HEK293 (cell line): Measurements from ENCODE around the gene ZBTB18.

Source experiments
- GLI2 ChIP-seq: fragments of 450-650 bp; formaldehyde crosslinking; IDR thresholded peaks from 2 replicates; pipeline ENCODE4; 2017; ENCODE audit warnings: missing biosample characterization, missing genetic modification characterization, low read depth, borderline replicate concordance
- KLF8 ChIP-seq: fragments of 450-650 bp; formaldehyde crosslinking; IDR thresholded peaks from 2 replicates; pipeline ENCODE4 v1.5.1; 2016; ENCODE audit warnings: missing biosample characterization, missing genetic modification characterization
- ZBTB1 ChIP-seq: fragments of 450-650 bp; formaldehyde crosslinking; IDR thresholded peaks from 2 replicates; pipeline ENCODE4 v1.5.1; 2016; ENCODE audit warnings: missing biosample characterization, missing genetic modification characterization
- ZNF155 ChIP-seq: fragments of 450-650 bp; formaldehyde crosslinking; IDR thresholded peaks from 2 replicates; pipeline ENCODE4 v1.5.1; 2016; ENCODE audit warnings: missing biosample characterization, missing genetic modification characterization
- ZNF184 ChIP-seq: fragments of 450-650 bp; IDR thresholded peaks from 2 replicates; pipeline ENCODE4 v1.5.1; 2018; ENCODE audit warnings: missing biosample characterization, mild to moderate bottlenecking, missing genetic modification characterization
- ZNF214 ChIP-seq: fragments of 450-650 bp; formaldehyde crosslinking; IDR thresholded peaks from 2 replicates; pipeline ENCODE4 v1.5.1; 2017; ENCODE audit warnings: missing biosample characterization, mild to moderate bottlenecking, missing genetic modification characterization, borderline replicate concordance
- ZNF239 ChIP-seq: fragments of 450-650 bp; formaldehyde crosslinking; IDR thresholded peaks from 2 replicates; pipeline ENCODE4 v1.5.1; 2016; ENCODE audit warnings: missing biosample characterization, missing genetic modification characterization
- ZNF324 ChIP-seq: fragments of 450-650 bp; formaldehyde crosslinking; IDR thresholded peaks from 2 replicates; pipeline ENCODE4 v1.5.1; 2016; ENCODE audit warnings: missing biosample characterization, missing genetic modification characterization
- ZNF341 ChIP-seq: fragments of 450-650 bp; formaldehyde crosslinking; IDR thresholded peaks from 2 replicates; pipeline ENCODE4; 2016; ENCODE audit warnings: low read depth, missing biosample characterization, missing genetic modification characterization
- ZNF626 ChIP-seq: fragments of 450-650 bp; sonication (Bioruptor Pico); formaldehyde crosslinking; IDR thresholded peaks from 2 replicates; pipeline ENCODE4 v1.5.1; 2018; ENCODE audit warnings: missing biosample characterization, missing genetic modification characterization, inconsistent platforms
- ZNF629 ChIP-seq: fragments of 450-650 bp; formaldehyde crosslinking; IDR thresholded peaks from 2 replicates; pipeline ENCODE4 v1.5.1; 2017; ENCODE audit warnings: missing biosample characterization, missing genetic modification characterization
- ZNF654 ChIP-seq: fragments of 450-650 bp; formaldehyde crosslinking; IDR thresholded peaks from 2 replicates; pipeline ENCODE4 v1.5.1; 2016; ENCODE audit warnings: low read depth, missing biosample characterization, missing genetic modification characterization
- ZNF701 ChIP-seq: fragments of 450-650 bp; formaldehyde crosslinking; IDR thresholded peaks from 2 replicates; pipeline ENCODE4 v1.5.1; 2016; ENCODE audit warnings: missing biosample characterization, missing genetic modification characterization
- ZNF785 ChIP-seq: fragments of 450-650 bp; formaldehyde crosslinking; IDR thresholded peaks from 2 replicates; pipeline ENCODE4 v1.5.1; 2016; ENCODE audit warnings: missing biosample characterization, missing genetic modification characterization
- TF ChIP-seq, protein P1 (sequence below): fragments of 450-650 bp; formaldehyde crosslinking; conservative IDR thresholded peaks from 2 replicates; pipeline ENCODE4 v1.5.1; 2016; ENCODE audit warnings: low read depth, missing biosample characterization, missing genetic modification characterization
- TF ChIP-seq, protein P2 (sequence below): fragments of 450-650 bp; formaldehyde crosslinking; IDR thresholded peaks from 2 replicates; pipeline ENCODE4 v1.5.1; 2016; ENCODE audit warnings: missing biosample characterization, missing genetic modification characterization
- TF ChIP-seq, protein P3 (sequence below): fragments of 450-650 bp; formaldehyde crosslinking; IDR thresholded peaks from 2 replicates; pipeline ENCODE4 v1.5.1; 2016; ENCODE audit warnings: missing biosample characterization, missing genetic modification characterization
- TF ChIP-seq, protein P4 (sequence below): fragments of 450-650 bp; formaldehyde crosslinking; IDR thresholded peaks from 2 replicates; pipeline ENCODE4 v1.5.1; 2016; ENCODE audit warnings: missing biosample characterization, missing genetic modification characterization
- TF ChIP-seq, protein P5 (sequence below): fragments of 450-650 bp; formaldehyde crosslinking; IDR thresholded peaks from 2 replicates; pipeline ENCODE4 v1.5.1; 2017; ENCODE audit warnings: missing biosample characterization, missing genetic modification characterization
- TF ChIP-seq, protein P6 (sequence below): sonication (generic); formaldehyde crosslinking; IDR thresholded peaks from 2 replicates; pipeline ENCODE4 v1.8.1; 2022; ENCODE audit warnings: mild to moderate bottlenecking, moderate library complexity, missing genetic modification reagents
- TF ChIP-seq, protein P7 (sequence below): fragments of 450-650 bp; formaldehyde crosslinking; IDR thresholded peaks from 2 replicates; pipeline ENCODE4 v1.5.1; 2016; ENCODE audit warnings: missing biosample characterization, missing genetic modification characterization

Gene ZBTB18

DNA sequence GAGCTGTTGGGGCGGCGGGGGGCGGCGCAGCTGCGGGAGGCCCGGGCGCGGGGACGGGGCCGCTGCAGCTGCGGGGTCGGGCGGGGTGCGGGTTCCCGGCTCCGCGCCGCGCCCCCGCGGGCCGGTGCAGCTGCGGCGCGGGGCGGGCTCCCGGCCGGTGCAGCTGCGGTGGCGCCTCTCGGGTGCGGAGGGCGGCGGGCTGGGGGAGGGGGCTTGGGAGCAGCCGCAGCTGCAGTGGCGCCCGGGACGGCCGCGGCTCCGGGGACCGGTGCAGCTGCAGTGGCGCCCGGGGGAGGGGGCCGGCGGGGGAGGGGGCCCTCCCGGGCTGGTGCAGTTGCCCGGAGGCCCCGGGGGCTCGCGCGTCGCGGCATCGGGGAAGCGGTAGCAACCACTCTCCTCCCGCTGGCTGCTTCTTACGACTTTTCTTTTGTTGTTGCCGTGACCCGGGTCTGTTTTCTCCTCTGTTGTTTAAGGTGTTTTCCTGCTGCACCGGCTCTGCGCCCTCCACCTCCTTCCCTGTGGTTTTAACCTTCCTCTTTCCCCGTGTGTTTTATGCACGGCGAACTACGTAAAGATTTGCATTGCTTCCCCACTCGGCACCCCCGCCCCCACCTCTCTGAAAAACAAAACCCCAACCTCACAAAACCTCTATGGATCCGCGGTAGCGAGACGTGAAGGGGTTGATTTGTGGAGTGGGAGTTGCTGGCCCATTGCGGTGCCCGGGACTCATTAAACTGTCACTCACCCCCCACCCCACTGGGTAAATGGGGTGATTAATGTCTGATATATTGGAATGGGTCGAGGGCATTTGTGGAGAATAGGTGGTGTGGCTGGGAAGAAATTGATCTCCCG lies 1.7 kb upstream of the ZBTB18 start (continued):
- TF ChIP-seq, protein P1, sequence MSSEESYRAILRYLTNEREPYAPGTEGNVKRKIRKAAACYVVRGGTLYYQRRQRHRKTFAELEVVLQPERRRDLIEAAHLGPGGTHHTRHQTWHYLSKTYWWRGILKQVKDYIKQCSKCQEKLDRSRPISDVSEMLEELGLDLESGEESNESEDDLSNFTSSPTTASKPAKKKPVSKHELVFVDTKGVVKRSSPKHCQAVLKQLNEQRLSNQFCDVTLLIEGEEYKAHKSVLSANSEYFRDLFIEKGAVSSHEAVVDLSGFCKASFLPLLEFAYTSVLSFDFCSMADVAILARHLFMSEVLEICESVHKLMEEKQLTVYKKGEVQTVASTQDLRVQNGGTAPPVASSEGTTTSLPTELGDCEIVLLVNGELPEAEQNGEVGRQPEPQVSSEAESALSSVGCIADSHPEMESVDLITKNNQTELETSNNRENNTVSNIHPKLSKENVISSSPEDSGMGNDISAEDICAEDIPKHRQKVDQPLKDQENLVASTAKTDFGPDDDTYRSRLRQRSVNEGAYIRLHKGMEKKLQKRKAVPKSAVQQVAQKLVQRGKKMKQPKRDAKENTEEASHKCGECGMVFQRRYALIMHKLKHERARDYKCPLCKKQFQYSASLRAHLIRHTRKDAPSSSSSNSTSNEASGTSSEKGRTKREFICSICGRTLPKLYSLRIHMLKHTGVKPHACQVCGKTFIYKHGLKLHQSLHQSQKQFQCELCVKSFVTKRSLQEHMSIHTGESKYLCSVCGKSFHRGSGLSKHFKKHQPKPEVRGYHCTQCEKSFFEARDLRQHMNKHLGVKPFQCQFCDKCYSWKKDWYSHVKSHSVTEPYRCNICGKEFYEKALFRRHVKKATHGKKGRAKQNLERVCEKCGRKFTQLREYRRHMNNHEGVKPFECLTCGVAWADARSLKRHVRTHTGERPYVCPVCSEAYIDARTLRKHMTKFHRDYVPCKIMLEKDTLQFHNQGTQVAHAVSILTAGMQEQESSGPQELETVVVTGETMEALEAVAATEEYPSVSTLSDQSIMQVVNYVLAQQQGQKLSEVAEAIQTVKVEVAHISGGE (tag by site-specific recombination), result peak; percentile 43; the same call in 1 of the 2 replicates
- TF ChIP-seq ZNF155 (tag by site-specific recombination), result no peak
- no peak for TF ChIP-seq ZNF239 (tag by site-specific recombination)
- TF ChIP-seq, protein P2, sequence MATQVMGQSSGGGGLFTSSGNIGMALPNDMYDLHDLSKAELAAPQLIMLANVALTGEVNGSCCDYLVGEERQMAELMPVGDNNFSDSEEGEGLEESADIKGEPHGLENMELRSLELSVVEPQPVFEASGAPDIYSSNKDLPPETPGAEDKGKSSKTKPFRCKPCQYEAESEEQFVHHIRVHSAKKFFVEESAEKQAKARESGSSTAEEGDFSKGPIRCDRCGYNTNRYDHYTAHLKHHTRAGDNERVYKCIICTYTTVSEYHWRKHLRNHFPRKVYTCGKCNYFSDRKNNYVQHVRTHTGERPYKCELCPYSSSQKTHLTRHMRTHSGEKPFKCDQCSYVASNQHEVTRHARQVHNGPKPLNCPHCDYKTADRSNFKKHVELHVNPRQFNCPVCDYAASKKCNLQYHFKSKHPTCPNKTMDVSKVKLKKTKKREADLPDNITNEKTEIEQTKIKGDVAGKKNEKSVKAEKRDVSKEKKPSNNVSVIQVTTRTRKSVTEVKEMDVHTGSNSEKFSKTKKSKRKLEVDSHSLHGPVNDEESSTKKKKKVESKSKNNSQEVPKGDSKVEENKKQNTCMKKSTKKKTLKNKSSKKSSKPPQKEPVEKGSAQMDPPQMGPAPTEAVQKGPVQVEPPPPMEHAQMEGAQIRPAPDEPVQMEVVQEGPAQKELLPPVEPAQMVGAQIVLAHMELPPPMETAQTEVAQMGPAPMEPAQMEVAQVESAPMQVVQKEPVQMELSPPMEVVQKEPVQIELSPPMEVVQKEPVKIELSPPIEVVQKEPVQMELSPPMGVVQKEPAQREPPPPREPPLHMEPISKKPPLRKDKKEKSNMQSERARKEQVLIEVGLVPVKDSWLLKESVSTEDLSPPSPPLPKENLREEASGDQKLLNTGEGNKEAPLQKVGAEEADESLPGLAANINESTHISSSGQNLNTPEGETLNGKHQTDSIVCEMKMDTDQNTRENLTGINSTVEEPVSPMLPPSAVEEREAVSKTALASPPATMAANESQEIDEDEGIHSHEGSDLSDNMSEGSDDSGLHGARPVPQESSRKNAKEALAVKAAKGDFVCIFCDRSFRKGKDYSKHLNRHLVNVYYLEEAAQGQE (tag by site-specific recombination), result no peak
- TF ChIP-seq ZBTB1 (tag by site-specific recombination), result no peak
- TF ChIP-seq, protein P3, sequence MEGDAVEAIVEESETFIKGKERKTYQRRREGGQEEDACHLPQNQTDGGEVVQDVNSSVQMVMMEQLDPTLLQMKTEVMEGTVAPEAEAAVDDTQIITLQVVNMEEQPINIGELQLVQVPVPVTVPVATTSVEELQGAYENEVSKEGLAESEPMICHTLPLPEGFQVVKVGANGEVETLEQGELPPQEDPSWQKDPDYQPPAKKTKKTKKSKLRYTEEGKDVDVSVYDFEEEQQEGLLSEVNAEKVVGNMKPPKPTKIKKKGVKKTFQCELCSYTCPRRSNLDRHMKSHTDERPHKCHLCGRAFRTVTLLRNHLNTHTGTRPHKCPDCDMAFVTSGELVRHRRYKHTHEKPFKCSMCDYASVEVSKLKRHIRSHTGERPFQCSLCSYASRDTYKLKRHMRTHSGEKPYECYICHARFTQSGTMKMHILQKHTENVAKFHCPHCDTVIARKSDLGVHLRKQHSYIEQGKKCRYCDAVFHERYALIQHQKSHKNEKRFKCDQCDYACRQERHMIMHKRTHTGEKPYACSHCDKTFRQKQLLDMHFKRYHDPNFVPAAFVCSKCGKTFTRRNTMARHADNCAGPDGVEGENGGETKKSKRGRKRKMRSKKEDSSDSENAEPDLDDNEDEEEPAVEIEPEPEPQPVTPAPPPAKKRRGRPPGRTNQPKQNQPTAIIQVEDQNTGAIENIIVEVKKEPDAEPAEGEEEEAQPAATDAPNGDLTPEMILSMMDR (tag by site-specific recombination), result no peak
- TF ChIP-seq ZNF324 (tag by site-specific recombination), result no peak
- TF ChIP-seq, protein P4, sequence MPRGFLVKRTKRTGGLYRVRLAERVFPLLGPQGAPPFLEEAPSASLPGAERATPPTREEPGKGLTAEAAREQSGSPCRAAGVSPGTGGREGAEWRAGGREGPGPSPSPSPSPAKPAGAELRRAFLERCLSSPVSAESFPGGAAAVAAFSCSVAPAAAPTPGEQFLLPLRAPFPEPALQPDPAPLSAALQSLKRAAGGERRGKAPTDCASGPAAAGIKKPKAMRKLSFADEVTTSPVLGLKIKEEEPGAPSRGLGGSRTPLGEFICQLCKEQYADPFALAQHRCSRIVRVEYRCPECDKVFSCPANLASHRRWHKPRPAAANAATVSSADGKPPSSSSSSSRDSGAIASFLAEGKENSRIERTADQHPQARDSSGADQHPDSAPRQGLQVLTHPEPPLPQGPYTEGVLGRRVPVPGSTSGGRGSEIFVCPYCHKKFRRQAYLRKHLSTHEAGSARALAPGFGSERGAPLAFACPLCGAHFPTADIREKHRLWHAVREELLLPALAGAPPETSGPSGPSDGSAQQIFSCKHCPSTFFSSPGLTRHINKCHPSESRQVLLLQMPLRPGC, result no peak; the same call in 1 of the 2 replicates
- TF ChIP-seq ZNF214, result no peak
- TF ChIP-seq, protein P5, sequence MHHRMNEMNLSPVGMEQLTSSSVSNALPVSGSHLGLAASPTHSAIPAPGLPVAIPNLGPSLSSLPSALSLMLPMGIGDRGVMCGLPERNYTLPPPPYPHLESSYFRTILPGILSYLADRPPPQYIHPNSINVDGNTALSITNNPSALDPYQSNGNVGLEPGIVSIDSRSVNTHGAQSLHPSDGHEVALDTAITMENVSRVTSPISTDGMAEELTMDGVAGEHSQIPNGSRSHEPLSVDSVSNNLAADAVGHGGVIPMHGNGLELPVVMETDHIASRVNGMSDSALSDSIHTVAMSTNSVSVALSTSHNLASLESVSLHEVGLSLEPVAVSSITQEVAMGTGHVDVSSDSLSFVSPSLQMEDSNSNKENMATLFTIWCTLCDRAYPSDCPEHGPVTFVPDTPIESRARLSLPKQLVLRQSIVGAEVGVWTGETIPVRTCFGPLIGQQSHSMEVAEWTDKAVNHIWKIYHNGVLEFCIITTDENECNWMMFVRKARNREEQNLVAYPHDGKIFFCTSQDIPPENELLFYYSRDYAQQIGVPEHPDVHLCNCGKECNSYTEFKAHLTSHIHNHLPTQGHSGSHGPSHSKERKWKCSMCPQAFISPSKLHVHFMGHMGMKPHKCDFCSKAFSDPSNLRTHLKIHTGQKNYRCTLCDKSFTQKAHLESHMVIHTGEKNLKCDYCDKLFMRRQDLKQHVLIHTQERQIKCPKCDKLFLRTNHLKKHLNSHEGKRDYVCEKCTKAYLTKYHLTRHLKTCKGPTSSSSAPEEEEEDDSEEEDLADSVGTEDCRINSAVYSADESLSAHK (tag by site-specific recombination), result no peak; the same call in 1 of the 2 replicates
- TF ChIP-seq ZNF184 (tag by site-specific recombination), result no peak
- no peak for TF ChIP-seq ZNF785 (tag by site-specific recombination)
- 0 out of 2 replicates have a peak, but pooled peaks have one; percentile 13 for TF ChIP-seq KLF8 (tag by site-specific recombination)
- TF ChIP-seq ZNF341 (tag by site-specific recombination), result peak; percentile 94
- TF ChIP-seq GLI2 (tag by site-specific recombination), result no peak
- TF ChIP-seq, protein P6, sequence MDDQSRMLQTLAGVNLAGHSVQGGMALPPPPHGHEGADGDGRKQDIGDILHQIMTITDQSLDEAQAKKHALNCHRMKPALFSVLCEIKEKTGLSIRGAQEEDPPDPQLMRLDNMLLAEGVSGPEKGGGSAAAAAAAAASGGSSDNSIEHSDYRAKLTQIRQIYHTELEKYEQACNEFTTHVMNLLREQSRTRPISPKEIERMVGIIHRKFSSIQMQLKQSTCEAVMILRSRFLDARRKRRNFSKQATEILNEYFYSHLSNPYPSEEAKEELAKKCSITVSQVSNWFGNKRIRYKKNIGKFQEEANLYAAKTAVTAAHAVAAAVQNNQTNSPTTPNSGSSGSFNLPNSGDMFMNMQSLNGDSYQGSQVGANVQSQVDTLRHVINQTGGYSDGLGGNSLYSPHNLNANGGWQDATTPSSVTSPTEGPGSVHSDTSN, result no peak
- no peak for TF ChIP-seq ZNF701 (tag by site-specific recombination)
- TF ChIP-seq, protein P7, sequence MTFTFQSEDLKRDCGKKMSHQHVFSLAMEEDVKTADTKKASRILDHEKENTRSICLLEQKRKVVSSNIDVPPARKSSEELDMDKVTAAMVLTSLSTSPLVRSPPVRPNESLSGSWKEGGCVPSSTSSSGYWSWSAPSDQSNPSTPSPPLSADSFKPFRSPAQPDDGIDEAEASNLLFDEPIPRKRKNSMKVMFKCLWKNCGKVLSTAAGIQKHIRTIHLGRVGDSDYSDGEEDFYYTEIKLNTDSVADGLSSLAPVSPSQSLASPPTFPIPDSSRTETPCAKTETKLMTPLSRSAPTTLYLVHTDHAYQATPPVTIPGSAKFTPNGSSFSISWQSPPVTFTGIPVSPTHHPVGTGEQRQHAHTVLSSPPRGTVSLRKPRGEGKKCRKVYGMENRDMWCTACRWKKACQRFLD (tag by site-specific recombination), result no peak
- no peak for TF ChIP-seq ZNF654 (tag by site-specific recombination)
- TF ChIP-seq ZNF629 (tag by site-specific recombination), result peak; percentile 55
- no peak for TF ChIP-seq ZNF626 (tag by site-specific recombination)
